HEK293 (cell line): Measurements from ENCODE around the gene LMAN2L.

Experiments used
- BCL6B ChIP-seq: fragments of 450-650 bp; formaldehyde crosslinking; IDR thresholded peaks from 2 replicates; pipeline ENCODE4 v1.5.1; 2017; ENCODE audit warnings: missing biosample characterization, missing genetic modification characterization
- CTCF ChIP-seq: fragments of 450-650 bp; formaldehyde crosslinking; IDR thresholded peaks from 2 replicates; pipeline ENCODE4 v1.5.1; 2016; ENCODE audit warnings: missing biosample characterization, missing genetic modification characterization
- KLF7 ChIP-seq: fragments of 450-650 bp; formaldehyde crosslinking; IDR thresholded peaks from 2 replicates; pipeline ENCODE4 v1.5.1; 2016; ENCODE audit warnings: missing biosample characterization, missing genetic modification characterization, borderline replicate concordance
- PRDM4 ChIP-seq: fragments of 450-650 bp; formaldehyde crosslinking; IDR thresholded peaks from 2 replicates; pipeline ENCODE4 v1.5.1; 2017; ENCODE audit warnings: missing biosample characterization, missing genetic modification characterization
- SP7 ChIP-seq: fragments of 450-650 bp; formaldehyde crosslinking; IDR thresholded peaks from 2 replicates; pipeline ENCODE4 v1.5.1; 2016; ENCODE audit warnings: missing biosample characterization, missing genetic modification characterization
- WT1 ChIP-seq: fragments of 450-650 bp; formaldehyde crosslinking; IDR thresholded peaks from 2 replicates; pipeline ENCODE4 v1.5.1; 2016; ENCODE audit warnings: missing biosample characterization, missing genetic modification characterization
- ZEB2 ChIP-seq: fragments of 450-650 bp; formaldehyde crosslinking; IDR thresholded peaks from 2 replicates; pipeline ENCODE4 v1.5.1; 2016; ENCODE audit warnings: missing biosample characterization, missing genetic modification characterization
- ZNF114 ChIP-seq: fragments of 450-650 bp; formaldehyde crosslinking; IDR thresholded peaks from 2 replicates; pipeline ENCODE4 v1.5.0; 2017; ENCODE audit warnings: missing biosample characterization, missing genetic modification characterization
- ZNF146 ChIP-seq: fragments of 450-650 bp; formaldehyde crosslinking; IDR thresholded peaks from 2 replicates; pipeline ENCODE4 v1.5.1; 2016; ENCODE audit warnings: missing biosample characterization, missing genetic modification characterization
- ZNF239 ChIP-seq: fragments of 450-650 bp; formaldehyde crosslinking; IDR thresholded peaks from 2 replicates; pipeline ENCODE4 v1.5.1; 2016; ENCODE audit warnings: missing biosample characterization, missing genetic modification characterization
- ZNF311 ChIP-seq: fragments of 450-650 bp; formaldehyde crosslinking; IDR thresholded peaks from 2 replicates; pipeline ENCODE4 v1.5.1; 2017; ENCODE audit warnings: missing biosample characterization, missing genetic modification characterization, borderline replicate concordance
- ZNF529 ChIP-seq: fragments of 450-650 bp; formaldehyde crosslinking; IDR thresholded peaks from 2 replicates; pipeline ENCODE4 v1.5.1; 2017; ENCODE audit warnings: missing genetic modification characterization, missing biosample characterization; ENCODE audit not compliant: insufficient replicate concordance
- ZNF707 ChIP-seq: fragments of 450-650 bp; formaldehyde crosslinking; IDR thresholded peaks from 2 replicates; pipeline ENCODE4 v1.5.1; 2016; ENCODE audit warnings: missing biosample characterization, missing genetic modification characterization
- ZSCAN16 ChIP-seq: fragments of 450-650 bp; formaldehyde crosslinking; IDR thresholded peaks from 2 replicates; pipeline ENCODE4 v1.5.1; 2016; ENCODE audit warnings: missing biosample characterization, missing genetic modification characterization

- TF ChIP-seq CTCF, result no peak
- TF ChIP-seq ZNF239, result no peak
- no peak for TF ChIP-seq ZNF114 (tag by site-specific recombination)
- no peak for TF ChIP-seq KLF7 (tag by site-specific recombination)
- TF ChIP-seq ZEB2, result no peak
- no peak for TF ChIP-seq SP7 (tag by site-specific recombination)
- TF ChIP-seq ZNF311, result no peak
- no peak for TF ChIP-seq ZNF707 (tag by site-specific recombination)
- TF ChIP-seq WT1 (tag by site-specific recombination), result no peak
- no peak for TF ChIP-seq ZNF529
- TF ChIP-seq PRDM4 (tag by site-specific recombination), result no peak
- no peak for TF ChIP-seq ZNF146
- no peak for TF ChIP-seq ZSCAN16 (tag by site-specific recombination)
- TF ChIP-seq BCL6B (tag by site-specific recombination), result no peak
Measured at GRCh38 chr2:96759548-96759947, 19.7 kb upstream of the LMAN2L start.
